Skin of body (tissue), 2 donors: ENCODE results near the gene CDK5R2. TPM values are rescaled to one million over a fixed set of nuclear protein-coding genes. Genes with fewer than 3 reads are reported as not detected.
"Not testable (repeated sequence)": the region's sequence is repeated elsewhere in the genome, so short reads cannot be mapped to it uniquely, and the experiment has no call there.

Experiments used
- DNase-seq: peaks from one replicate; lab custom pipeline; 2025; lab: John Stamatoyannopoulos, UW
- total RNA-seq: library from RNA; depleted of rRNA; stranded (reverse); fragments of >200 nt; gene quantifications from one replicate; pipeline ENCODE4 v1.2.3, GENCODE V29; 2014

Gene CDK5R2
- total RNA-seq: not detected

DNA sequence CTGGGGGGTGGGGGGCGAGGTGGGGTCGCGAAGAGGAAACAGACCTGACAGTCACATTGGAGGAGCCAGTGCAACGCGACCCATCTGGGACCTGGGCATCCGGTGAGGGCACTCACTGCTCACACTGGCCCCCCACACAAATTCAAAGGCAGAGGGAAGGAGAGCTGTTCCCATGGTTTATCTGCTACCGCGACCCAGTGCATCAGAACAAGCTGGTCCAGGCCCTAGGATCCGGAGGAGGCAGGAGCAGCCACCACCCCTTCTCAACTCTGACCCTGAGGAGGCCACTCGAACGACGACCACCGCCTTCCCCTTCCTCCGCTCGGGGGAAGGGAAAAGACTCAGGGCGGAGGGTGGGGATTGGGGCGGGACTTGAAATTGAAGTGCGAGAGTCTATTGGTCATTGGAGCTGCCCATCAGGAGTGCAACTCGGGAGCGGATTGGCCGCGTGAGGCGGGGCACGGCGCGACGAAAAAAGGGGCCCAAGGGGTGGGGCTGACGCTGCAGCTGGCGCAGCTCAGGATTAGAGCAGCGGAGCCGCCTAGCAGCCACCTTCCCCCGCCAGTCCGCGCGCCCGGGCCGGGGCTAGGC is at the start of gene CDK5R2:
Gene CDK5R2, plus strand, starts transcription at position 526 of the 591 bp plus-strand sequence. CDS start 155 bp downstream, outside the sequence.
- DNase-seq: peak; percentile 67

DNA sequence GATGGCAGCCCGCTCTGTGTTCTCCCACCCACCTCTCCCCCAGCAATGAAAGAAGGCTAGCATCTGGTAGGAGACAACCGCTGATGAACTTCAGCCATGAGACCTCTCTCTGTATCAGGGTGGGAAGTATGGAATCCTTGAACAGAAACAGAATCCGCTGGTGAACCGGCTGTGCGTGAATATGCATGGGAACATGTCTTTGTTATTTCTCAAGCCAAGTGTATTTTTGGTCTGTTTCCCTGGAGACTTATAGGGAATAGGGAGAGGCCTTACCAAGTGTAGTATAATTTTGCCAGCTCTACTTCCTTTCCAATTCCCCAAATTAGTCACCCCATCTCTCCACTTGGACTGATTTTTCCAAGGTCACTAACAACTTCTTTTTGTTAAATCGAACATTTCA is 48.7 kb upstream of the CDK5R2 start:
- DNase-seq: no peak

DNA sequence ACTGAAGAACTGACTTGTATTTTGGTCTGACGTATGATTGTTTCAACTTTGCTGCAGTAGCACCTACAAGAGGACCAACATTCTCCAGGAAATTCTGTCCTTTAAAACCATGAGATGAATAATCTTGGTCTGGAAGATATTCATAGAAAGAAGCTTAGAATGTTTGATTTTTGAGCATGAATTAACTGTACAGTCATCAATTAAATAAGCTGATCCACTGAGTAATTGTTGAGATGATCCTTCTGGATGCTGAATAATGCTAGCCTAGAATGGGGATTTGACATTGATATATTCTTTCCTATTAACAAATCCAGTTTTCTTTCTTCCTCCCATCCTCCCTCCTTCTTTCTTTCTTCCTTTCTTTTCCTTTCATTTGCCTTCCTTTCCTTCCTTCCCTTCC is 39.0 kb upstream of the CDK5R2 start:
- DNase-seq: no peak

DNA sequence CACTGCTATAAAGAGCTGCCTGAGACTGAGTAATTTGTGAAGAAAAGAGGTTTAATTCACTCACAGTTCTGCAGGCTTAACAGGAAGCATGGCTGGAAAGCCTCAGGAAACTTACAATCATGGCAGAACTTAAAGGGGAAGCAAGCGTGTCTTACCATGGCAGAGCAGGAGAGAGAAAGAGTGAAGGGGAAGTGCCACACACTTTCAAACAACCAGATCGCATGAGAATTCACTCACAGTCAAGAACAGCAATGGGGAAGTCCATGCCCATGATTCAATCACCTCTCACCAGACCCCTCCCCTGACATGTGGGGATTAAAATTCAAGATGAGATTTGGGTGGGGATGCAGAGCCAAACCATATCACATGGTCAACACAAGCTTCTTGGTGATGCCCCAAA is 34.7 kb upstream of the CDK5R2 start:
- DNase-seq: no peak

DNA sequence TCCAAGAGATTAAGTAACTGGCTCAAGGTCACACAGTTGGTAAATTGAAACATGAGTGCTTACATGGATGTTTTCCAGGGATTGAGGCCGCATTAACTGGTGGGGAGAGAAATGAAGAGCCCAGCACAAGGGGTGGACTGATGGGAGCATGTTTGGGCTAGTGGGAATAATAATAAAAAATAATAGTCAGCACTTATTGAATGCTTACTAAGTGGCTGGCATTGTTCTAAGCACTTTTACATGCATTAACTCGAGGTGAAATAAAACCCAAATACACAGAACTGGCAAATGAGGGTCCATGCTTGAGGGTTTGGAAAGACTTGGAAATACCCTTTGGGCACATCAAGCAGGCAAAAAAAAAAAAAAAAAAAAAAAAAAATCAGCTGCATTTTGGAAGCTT is 34.0 kb upstream of the CDK5R2 start:
- DNase-seq: no peak

DNA sequence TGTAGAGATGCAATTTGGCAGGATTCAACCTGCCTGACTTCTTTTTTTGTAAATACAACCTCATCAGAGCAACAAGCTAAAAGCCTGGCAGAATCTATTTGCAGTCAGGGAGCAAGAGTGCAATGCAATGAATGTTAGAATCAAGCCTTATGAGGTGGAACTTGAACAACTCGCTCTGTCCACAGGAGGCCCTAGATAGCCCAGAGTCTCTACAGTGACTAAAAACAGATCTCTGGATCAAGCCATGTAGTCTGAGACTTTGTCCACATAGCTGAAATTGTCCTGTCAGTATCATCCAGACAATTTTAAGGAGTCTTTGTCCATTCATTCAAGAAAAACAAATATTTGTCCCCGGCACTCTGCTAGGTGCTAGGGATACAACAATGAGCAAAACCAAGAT is 32.0 kb upstream of the CDK5R2 start:
- DNase-seq: no peak

DNA sequence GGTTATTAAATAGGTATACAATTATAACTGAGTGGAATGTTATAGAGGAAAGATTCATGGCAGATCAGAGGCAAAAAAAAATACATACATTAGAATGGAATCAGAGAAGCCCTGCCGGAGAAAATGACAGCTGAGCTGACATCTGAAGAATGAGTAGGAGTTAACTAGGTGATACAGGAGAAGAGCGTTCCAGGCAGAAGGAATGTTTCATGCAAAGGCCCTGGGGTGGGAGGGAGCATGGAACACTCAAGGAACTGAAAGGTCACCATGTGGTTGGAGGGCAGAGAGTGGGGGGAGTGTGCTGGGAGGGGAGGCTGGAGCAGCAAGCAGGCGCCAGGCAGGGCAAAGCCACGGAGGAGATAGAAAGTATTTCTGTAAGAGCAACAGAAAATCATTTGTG is 31.6 kb upstream of the CDK5R2 start:
- no peak for DNase-seq

DNA sequence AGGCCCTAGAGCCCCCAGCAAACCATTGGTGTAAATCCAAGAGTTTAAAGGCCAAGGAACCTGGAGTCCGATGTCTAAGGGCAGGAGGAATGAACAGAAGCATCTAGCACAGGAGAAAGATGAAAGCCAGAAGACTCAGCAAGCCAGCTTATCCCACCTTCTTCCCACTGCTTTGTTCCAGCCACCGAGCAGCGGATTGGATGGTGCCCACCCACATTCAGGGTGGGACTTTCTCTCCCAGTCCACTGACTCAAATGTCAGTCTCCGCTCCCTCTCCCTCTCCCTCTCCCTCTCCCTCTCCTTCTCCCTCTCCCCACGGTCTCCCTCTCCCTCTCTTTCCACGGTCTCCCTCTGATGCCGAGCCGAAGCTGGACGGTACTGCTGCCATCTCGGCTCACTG is 29.0 kb upstream of the CDK5R2 start:
- not testable (repeated sequence) for DNase-seq

DNA sequence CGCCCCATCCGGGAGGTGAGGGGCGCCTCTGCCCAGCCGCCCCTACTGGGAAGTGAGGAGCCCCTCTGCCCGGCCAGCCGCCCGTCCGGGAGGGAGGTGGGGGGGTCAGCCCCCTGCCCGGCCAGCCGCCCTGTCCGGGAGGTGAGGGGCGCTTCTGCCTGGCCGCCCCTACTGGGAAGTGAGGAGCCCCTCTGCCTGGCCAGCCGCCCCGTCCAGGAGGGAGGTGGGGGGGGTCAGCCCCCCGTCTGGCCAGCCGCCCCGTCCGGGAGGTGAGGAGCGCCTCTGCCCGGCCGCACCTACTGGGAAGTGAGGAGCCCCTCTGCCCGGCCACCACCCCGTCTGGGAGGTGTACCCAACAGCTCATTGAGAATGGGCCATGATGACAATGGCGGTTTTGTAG is 27.7 kb upstream of the CDK5R2 start:
- not testable (repeated sequence) for DNase-seq

DNA sequence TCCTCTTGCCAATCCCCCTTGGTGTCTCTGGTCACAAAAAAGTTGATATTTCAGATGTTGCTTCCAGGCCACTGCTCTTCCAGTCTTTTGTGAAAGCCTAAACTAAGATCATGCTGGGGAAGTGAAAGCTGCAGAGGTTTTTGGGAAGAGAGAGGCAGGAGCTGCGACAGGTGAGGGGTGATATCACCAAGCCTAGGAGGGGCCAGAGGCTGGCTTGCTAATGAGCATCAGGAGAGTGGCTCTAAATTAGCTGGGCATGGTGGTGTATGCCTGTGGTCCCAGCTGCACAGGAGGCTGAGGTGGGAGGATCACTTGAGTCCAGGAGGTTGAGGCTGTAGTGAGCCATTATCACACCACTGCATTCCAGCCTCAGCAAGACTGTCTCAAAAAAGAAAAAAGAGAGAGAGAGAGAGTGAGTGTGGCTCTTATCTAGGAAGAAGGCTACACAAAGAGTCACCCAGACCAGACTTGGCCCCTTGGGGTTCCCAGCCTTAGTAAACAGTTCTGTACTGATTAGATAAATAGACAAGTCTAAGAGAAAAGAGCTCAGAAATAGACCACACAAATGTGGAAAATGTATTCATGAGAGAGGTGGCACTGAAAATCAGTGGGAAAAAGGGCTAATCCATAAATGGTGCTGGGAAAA is 14.6 kb upstream of the CDK5R2 start:
- no peak for DNase-seq

DNA sequence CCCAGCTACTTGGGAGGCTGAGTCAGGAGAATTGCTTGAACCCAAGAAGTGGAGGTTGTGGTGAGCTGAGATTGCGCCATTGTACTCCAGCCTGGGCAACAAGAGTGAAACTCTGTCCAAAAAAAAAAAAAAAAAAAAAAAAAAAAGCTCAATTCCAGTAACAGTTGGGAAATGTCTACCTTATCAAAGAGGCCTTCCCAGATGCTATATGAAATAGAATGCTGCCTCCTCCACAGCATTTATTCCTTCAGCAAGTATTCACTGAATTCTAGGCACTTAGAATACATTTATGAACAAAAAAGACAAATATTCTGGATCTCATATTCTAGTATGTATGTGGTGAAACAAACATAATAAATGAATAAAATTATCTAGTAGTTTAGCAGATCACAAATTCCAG is 12.8 kb upstream of the CDK5R2 start:
- DNase-seq: no peak

DNA sequence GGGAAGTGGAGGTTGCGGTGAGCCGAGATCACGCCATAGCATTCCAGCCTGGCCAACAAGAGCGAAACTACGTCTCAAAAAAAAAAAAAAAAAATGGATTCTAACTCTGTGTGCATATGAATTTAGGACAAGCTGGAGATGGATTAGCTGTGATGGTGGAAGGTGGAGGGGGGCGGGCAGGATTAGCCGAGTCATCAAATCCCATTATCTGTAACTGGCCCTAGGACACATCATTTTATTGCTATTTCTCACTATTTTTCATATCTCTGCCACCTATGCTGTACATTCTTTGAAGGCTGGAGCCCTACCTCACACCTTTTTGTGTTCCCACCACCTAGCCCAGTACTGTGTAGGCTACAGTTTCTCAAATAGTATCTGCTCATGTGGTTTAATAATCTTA is 7.3 kb upstream of the CDK5R2 start:
- DNase-seq: no peak

DNA sequence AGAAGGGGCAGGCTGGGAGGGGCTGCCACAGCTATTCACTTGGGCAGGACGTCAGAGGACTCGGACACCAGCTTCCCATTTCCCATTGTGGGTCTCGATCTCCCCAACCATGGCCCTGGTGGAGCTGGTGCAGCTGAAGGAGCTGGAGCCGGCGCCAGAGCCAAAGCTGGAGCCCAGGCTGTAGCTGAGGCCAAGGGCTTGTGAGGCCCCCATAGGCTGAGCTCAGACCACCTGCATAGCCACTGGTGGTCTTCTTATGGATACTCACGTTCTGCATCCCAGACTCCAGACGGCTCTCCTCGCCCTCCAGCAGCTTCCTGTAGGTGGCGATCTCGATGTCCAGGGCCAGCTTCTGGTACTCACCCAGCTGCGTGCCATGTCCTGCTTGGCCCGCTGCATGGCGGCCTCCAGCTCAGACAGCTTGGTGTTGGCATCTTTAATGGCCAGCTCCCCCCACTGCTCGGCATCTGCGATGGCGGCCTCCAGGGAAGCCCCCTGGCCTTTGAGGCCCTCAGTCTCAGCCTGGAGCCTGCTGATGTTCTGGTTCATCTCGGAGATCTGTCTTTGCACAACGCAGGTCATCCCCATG is 6.0 kb upstream of the CDK5R2 start:
- DNase-seq: no peak

DNA sequence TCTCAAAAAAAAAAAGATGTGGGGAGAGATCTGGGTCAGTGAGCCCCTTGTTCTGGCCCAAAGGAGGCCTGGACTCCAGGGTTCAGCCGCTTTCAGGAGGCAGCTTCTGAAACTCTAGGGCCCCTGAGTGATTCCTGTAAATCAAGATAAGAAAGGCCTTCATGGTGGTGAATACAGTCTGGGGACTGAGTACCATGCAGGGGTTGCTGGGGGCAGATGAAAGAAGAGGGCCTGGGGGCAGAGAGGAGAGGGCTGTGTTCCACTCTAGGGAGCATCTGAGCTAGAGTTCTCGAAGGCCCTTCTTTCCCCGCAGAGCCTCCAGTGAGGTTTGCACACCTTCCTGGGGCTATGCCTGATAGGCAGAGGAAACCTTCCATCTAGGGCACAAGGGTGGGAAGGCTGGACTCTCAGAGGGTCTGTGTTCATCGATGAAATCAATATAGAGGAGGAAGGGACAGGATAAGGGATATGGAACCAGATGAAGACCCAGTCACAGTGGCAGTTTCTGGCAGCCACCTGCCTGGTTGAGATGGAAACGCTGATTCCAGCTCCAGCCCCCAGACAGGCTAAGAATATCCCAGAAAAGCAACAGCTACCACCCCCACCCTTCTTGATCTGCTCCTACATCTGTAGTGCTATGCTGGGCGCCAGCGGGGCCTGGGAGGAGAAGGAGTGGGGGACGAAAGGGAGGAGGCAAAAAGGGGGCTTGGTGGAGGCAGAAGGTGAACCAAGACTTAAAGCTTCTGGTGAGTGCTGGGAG is 4.7 kb upstream of the CDK5R2 start:
- no peak for DNase-seq

DNA sequence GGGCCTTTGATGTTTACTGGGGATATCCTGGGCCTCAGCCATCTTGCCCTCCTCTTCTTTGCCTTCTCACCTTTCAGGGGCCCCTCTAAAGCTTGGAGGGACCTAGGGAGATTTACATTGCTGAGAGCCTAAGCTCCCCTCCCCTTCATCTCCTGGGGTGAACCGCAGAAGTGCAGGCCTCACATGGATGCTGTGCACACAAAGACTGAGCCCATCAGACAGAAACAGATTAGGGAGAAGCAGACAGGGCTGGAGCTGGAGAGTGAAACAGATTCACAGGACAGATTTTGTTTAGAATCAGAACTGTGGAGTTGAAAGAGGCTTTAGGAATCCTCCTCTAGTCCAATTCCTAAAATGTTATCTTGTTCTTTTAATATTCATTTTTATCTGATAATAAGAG is 3.4 kb upstream of the CDK5R2 start:
- DNase-seq: no peak

DNA sequence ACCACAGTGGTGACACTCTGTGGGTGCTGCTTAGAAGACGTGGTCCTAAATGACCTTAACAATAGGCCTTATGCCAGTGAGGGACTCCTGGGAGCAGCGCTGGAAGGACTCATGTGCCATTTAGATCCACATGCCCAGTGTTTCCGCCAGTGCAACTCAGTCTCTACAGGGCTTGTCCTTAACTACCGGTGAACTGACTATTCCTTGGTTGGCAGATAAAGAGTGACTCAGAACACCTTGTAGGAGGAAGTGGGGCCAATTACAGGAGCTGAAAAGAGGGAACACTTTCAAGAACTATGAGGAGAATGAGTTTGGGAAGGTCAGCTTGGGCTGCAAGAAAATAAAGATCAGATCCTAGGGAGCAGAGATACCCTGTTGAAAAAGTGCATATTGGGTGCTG is 1.8 kb upstream of the CDK5R2 start:
- no peak for DNase-seq

DNA sequence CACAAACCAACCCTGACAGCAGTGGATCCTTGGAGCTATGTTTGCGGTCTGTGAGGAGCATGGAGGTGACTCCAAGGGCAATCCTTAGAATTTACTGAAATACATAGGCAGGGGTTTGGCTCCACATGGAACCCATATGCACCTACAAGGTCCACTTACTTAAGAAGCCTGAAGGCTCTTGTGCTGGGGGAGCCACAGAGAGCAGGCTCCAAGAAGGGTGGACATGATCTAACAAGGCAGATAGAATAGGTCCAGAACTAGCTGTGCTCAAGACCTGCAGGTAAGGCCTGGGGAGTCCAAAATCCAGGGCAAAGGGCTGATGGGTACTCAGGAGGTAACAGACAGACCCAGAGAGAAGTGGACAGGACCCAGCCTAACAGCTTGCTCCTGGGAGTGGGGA is 1.2 kb upstream of the CDK5R2 start:
- no peak for DNase-seq

DNA sequence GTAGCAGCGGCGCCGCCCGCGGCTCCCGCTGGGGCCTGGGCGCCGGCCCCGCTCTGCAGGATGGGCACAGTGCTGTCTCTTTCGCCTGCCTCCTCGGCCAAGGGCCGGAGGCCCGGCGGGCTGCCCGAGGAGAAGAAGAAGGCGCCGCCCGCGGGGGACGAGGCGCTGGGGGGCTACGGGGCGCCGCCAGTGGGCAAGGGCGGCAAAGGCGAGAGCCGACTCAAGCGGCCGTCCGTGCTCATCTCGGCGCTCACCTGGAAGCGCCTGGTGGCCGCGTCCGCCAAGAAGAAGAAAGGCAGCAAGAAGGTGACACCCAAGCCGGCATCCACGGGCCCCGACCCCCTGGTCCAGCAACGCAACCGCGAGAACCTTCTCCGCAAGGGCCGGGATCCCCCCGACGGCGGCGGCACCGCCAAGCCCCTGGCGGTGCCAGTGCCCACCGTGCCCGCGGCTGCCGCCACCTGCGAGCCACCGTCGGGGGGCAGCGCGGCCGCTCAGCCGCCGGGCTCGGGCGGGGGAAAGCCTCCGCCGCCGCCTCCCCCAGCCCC is 369 bp downstream of the CDK5R2 start:
- DNase-seq: no peak

DNA sequence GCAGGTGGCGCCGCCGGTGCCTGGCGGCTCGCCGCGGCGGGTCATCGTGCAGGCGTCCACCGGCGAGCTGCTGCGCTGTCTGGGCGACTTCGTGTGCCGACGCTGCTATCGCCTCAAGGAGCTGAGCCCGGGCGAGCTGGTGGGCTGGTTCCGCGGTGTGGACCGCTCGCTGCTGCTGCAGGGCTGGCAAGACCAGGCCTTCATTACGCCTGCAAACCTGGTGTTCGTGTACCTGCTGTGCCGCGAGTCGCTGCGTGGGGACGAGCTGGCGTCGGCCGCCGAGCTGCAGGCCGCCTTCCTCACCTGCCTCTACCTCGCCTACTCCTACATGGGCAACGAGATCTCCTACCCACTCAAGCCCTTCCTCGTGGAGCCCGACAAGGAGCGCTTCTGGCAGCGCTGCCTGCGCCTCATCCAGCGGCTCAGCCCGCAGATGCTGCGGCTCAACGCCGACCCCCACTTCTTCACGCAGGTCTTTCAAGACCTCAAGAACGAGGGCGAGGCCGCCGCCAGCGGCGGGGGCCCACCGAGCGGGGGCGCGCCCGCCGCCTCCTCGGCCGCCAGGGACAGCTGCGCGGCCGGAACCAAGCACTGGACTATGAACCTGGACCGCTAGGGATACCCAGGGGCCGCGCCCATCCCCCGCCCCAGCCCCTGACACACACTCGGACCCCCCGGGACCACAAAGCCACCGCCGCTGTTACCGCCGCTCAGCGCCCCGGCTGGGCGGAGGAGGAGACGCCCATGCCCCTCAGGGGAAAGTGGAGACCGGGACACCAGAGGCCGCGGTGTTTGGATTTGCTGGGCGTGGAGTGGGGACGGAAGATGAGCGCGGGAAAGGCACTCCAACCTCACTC is 1.1 kb downstream of the CDK5R2 start:
- DNase-seq: no peak

DNA sequence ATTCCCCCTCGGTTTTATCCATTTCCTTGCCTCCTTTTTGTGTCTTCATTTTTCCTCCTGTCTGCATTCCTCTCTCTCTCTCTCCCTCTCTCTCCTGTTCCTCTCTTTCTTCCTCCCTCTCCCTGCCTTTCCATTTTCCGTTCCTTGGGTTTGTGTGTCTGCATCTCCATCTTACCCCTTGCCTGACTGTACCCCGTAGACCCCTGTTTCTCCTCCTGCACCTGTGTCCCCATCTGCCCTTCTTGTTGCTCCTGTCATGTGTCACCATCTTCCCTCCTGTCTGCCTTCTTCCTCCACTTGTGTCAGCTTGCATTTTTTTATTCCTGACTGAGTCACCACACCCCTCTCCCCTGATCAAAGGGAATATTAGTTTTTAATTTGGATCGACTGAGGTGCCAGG is 1.8 kb downstream of the CDK5R2 start:
- DNase-seq: no peak
